WI38 (cell line): ENCODE results near the gene CCS.

ENCODE experiments used
- H3K4me3 ChIP-seq: 2 replicates; pipeline ENCODE4 v1.5.1; 2011; ENCODE audit warnings: low read depth, mild to moderate bottlenecking, control low read depth, low read length
- TF ChIP-seq, protein P1 (sequence below): IDR thresholded peaks from 2 replicates; pipeline ENCODE4 v1.5.1; 2012; ENCODE audit warnings: low read depth, mild to moderate bottlenecking, control low read depth, low read length

The CCS gene

DNA sequence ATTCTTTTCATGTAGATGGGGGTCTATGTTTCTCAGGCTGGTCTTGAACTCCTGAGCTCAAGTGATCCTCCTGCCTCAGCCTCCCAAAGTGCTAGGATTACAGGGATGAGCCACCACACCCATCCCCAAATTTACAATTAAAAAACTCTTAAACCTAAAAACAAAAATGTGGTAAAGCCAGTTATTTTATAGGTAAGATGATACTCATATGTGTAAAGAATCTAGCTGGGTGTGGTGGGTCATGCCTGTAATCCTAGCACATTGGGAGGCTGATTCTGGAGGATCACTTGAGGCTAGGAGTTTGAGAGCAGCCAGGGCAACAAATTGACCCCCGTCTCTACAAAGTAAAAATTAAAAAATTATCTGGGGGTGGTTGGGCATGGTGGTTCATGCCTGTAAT, 19.5 kb downstream of the CCS start:
- TF ChIP-seq, protein P1, sequence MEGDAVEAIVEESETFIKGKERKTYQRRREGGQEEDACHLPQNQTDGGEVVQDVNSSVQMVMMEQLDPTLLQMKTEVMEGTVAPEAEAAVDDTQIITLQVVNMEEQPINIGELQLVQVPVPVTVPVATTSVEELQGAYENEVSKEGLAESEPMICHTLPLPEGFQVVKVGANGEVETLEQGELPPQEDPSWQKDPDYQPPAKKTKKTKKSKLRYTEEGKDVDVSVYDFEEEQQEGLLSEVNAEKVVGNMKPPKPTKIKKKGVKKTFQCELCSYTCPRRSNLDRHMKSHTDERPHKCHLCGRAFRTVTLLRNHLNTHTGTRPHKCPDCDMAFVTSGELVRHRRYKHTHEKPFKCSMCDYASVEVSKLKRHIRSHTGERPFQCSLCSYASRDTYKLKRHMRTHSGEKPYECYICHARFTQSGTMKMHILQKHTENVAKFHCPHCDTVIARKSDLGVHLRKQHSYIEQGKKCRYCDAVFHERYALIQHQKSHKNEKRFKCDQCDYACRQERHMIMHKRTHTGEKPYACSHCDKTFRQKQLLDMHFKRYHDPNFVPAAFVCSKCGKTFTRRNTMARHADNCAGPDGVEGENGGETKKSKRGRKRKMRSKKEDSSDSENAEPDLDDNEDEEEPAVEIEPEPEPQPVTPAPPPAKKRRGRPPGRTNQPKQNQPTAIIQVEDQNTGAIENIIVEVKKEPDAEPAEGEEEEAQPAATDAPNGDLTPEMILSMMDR = no peak

DNA sequence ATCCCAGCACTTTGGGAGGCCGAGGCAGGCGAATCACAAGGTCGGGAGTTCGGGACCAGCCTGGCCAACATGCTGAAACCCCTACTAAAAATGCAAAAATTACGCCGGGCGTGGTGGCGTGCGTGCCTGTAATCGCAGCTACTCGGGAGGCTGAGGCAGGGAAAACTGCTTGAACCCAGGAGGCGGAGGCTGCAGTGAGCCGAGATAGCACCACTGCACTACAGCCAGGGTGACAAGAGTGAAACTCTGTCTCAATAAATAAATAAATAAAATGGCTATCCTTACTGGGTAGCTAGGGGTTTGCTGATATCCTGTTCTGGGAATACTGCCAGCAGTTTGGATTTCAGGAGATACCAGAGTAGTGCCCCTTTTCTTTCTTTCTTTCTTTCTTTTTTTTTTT, 21.1 kb downstream of the CCS start:
- TF ChIP-seq, protein P1 = no peak
- no peak overlapping the region for H3K4me3 ChIP-seq

More for the DNA sequence above, 19.5 kb downstream of the CCS start:
- no peak overlapping the region for H3K4me3 ChIP-seq

DNA sequence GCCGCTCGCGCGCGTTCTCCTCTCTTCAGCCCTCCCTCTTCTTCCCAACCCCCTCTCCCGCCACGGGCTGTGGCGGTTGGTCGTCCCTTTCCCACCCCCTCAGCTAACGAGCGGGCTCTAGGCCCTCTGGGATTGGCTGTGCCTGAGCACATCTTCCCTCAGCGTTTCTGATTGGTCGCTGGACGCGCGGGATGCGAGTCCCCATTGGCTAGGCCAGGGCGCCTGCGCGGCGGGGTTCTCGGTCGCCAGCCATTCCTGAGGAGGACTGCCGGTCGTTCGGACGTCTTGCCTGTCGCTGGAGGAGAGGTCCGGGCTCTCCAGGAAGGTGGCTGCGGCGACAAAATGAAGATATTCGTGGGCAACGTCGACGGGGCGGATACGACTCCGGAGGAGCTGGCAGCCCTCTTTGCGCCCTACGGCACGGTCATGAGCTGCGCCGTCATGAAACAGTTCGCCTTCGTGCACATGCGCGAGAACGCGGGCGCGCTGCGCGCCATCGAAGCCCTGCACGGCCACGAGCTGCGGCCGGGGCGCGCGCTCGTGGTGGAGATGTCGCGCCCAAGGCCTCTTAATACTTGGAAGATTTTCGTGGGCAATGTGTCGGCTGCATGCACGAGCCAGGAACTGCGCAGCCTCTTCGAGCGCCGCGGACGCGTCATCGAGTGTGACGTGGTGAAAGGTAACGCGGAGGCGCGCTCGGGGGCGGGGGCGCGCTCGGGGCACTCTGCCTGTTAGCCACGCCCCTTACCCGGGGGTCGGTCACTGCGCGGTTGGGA, 23.6 kb downstream of the CCS start, which contains the start of gene RBM14:
Gene RBM14 (plus strand): TSS at position 252 of the 776 bp plus-strand sequence. CDS start 91 bp downstream, at position 343.
- H3K4me3 ChIP-seq = peak within 1 kb of the TSS; percentile 72
- TF ChIP-seq, protein P1 = no peak

DNA sequence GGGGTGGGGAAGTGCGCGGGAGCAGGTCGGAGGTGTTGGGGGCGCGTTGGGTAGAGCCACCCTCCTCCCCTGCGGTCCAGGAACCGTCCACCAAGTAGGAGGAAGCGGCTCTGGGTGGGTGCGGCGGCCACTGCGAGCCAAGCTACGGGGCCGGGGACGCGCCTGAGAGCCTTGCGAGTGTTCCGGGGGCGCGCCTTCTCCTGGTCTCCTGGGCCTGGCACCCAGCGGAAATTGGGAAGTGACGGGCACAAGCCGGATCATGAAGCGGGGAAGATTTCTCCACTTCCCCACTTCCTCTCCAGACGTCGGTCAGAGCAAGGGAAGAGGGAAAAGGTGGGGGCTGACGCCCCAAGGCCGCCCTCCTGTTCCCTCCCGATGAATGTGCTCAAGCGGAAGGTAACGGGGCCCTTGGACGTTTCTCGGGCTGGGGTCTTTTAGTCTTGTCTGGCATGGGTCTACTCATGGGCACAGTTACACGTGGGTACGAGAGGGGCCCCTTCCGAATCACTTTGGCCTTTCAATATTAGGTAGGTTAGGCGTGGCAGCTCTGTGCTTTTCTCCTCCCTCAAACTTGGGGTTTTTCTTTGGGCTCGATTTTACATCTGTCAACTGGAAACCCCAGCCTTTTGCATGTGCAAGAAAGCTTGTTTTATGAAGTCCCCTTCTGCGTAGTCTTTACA, 24.3 kb downstream of the CCS start:
- TF ChIP-seq, protein P1 = no peak
- H3K4me3 ChIP-seq = peak overlapping the region; percentile 72

DNA sequence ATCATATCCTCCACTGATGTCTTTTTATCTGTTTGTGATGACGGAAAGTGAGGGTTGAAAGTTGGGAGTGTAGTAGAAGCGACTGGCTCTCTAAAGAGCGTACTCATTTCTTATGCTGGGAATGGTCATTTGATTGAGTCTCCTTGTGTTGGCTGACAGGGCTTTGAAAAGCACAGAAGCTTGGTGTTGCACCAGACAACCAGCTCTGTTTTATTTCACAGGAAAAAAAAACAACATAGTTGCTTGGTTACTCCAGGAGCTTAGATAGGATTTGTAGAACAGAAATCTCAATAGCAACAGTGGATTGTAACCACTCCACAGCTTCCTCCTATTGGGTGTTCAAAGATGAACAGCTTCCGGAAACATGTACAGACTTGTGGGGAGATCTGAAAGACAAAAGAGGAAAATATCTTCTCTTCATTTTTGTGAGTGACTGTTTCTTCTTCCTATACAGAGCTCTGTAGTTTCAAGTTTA, 26.1 kb downstream of the CCS start:
- H3K4me3 ChIP-seq = peak overlapping the region; percentile 72
- TF ChIP-seq, protein P1 = no peak

DNA sequence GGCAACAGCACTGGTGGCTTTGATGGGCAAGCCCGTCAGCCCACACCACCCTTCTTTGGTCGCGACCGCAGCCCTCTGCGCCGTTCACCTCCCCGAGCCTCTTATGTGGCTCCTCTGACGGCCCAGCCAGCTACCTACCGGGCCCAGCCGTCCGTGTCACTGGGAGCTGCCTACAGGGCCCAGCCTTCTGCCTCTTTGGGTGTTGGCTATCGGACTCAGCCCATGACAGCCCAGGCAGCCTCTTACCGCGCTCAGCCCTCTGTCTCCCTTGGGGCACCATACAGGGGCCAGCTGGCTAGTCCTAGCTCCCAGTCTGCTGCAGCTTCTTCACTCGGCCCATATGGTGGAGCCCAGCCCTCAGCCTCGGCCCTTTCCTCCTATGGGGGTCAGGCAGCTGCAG, 31.5 kb downstream of the CCS start:
- TF ChIP-seq, protein P1 = no peak
- no peak overlapping the region for H3K4me3 ChIP-seq
